Adrenal gland (tissue), 12 donors: Measurements from ENCODE around the gene AKR1C1. TPM values are rescaled to one million over a fixed set of nuclear protein-coding genes. Genes with fewer than 3 reads are reported as not detected.
"Not testable (repeated sequence)": the region's sequence is repeated elsewhere in the genome, so short reads cannot be mapped to it uniquely, and the experiment has no call there.

Experiments
- DNase-seq, 7 donors: peaks; one replicate each; pipeline ENCODE4 v3.0.0-alpha.2; 2019 to 2020
- H3K27ac ChIP-seq, 5 donors: fragments of 200-600 bp; sonication (generic) in 4 of 5; 1 replicate in 3 of 5; 2 replicates in 2 of 5; pipeline versions ENCODE4 v1.5.1 to v1.8.0; 2016 to 2020; ENCODE audit warnings: mild to moderate bottlenecking in 1 of 5
- H3K27me3 ChIP-seq: fragments of 200-600 bp; 2 replicates; pipeline ENCODE4 v1.8.0; 2021
- H3K36me3 ChIP-seq, 2 donors: fragments of 200-600 bp; replicated peaks in 1 of 2; 1 replicate in 1 of 2; 2 replicates in 1 of 2; pipeline versions ENCODE4 v1.5.1 to v1.8.0; 2018 to 2022
- H3K4me1 ChIP-seq, 2 donors: fragments of 200-600 bp; replicated peaks in 1 of 2; 1 replicate in 1 of 2; 2 replicates in 1 of 2; pipeline versions ENCODE4 v1.5.1 to v1.8.0; 2018 to 2021
- H3K4me3 ChIP-seq, 4 donors: fragments of 200-600 bp; sonication (generic) in 3 of 4; one replicate each; pipeline ENCODE4 v1.5.1; 2016 to 2018
- H3K9me3 ChIP-seq, 3 donors: fragments of 200-600 bp; sonication (generic) in 1 of 3; replicated peaks in 1 of 3; 1 replicate in 2 of 3; 2 replicates in 1 of 3; pipeline versions ENCODE4 v1.5.1 to v1.8.0; 2016 to 2021
- CTCF ChIP-seq, 6 experiments: fragments of 450-650 bp in 4 of 6; fragments of 200-600 bp in 2 of 6; sonication (generic) in 1 of 6; IDR thresholded peaks; 1 replicate in 5 of 6; 2 replicates in 1 of 6; pipeline versions ENCODE4 v1.5.1 to v1.8.0; 2016 to 2021; ENCODE audit warnings: antibody characterized with exemption in 6 of 6, mild to moderate bottlenecking in 2 of 6, moderate library complexity in 1 of 6
- POLR2A ChIP-seq, 2 donors: fragments of 450-650 bp; IDR thresholded peaks; one replicate each; pipeline ENCODE4 v1.6.1; 2017; ENCODE audit warnings: antibody characterized with exemption in 2 of 2, mild to moderate bottlenecking in 2 of 2, moderate library complexity in 1 of 2
- WGBS, 4 donors: extraction: QIAGEN DNeasy Blood & Tissue Kit in 2 of 4; methylation state at CpG; one replicate each; pipeline versions ENCODE4 v1.1.5 to v1.1.7; 2013 to 2017; 5-methylcytosine and 5-hydroxymethylcytosine counted together
- intact Hi-C, 2 donors: fragments of 100-400 bp; cut with DNase I; formaldehyde crosslinking; loops; one replicate each; pipeline versions ENCODE4 v1.14.1 to v1.15.0; 2022 to 2023
- polyA plus RNA-seq, 3 donors: library from polyadenylated mRNA; stranded (reverse); fragments of 200-250 nt in 2 of 3; fragments of 350-450 nt in 1 of 3; fragmentation: Illumina TruSeq in 1 of 3; extraction: RNeasy Lipid Tissue Mini Kit (QIAGEN cat#74804) in 1 of 3; gene quantifications; one replicate each; pipeline ENCODE4 v1.2.3, GENCODE V29; 2013 to 2014
- total RNA-seq, 9 donors: library from RNA; depleted of rRNA in 4 of 9; stranded (reverse); fragments of >200 nt in 4 of 9; fragments of 120-200 nt in 1 of 9; fragmentation: NEBNext Ultra II Directional in 1 of 9; extraction: Animal tissue kit (Norgen Biotek cat#: 25700) in 1 of 9; gene quantifications; one replicate each; pipeline versions ENCODE4 v1.1.0 to v1.2.4, GENCODE V29; 2013 to 2023
- donor health status: healthy with polysubstance abuse.
- donor health status: Bipolar disorder and iron deficiency.
- donor health status: DM: yes; HTN: yes; CAD: no.
- donor health status: DM: no; HTN: no; CAD: no.
- donor health status: DM: no; HTN: no; CAD: no.
- donor health status: DM: yes; HTN: yes; CAD: no.

The AKR1C1 gene
- total and polyA plus RNA-seq, 12 donors = 4.6 to 22.6 (median 8.9) TPM

GRCh38 chr10:5004501-5004900 is 41.3 kb downstream of the AKR1C1 start:
- not testable (repeated sequence) for H3K27me3 ChIP-seq

GRCh38 chr10:5008857-5009548 is 45.8 kb downstream of the AKR1C1 start:
- H3K27me3 ChIP-seq, H3K4me3 ChIP-seq, DNase-seq, H3K36me3 ChIP-seq, intact Hi-C loops, H3K27ac ChIP-seq, H3K4me1 ChIP-seq, H3K9me3 ChIP-seq: not testable (repeated sequence)
- 60 to 66% (median 61%) methylated on average over 4 of the region's 4 CpGs for WGBS, 4 donors

More at GRCh38 chr10:5004501-5004900, 41.3 kb downstream of the AKR1C1 start:
- H3K4me3 ChIP-seq, H3K4me1 ChIP-seq, H3K9me3 ChIP-seq, intact Hi-C loops, DNase-seq, H3K36me3 ChIP-seq, H3K27ac ChIP-seq: not testable (repeated sequence)

GRCh38 chr10:5010043-5010442 is 46.8 kb downstream of the AKR1C1 start:
- not testable (repeated sequence) for H3K27ac ChIP-seq, DNase-seq, H3K4me3 ChIP-seq, H3K27me3 ChIP-seq, H3K9me3 ChIP-seq, H3K4me1 ChIP-seq, H3K36me3 ChIP-seq
- 63 to 78% (median 71%) methylated on average over 4 to 6 of the region's 7 CpGs for WGBS, 4 donors
- intact Hi-C loops = loop anchor here (10.0 kb wide), 2 partner anchors 85 to 275 kb away; partner anchors contain the start of gene AKR1C3 (in 1 of the 2)

GRCh38 chr10:5011392-5011791 is 48.2 kb downstream of the AKR1C1 start:
- H3K36me3 ChIP-seq, H3K4me3 ChIP-seq, H3K9me3 ChIP-seq, H3K4me1 ChIP-seq, H3K27me3 ChIP-seq, H3K27ac ChIP-seq, DNase-seq: not testable (repeated sequence)
- WGBS, 4 donors = 86 to 94% (median 93%) methylated on average over 2 of the region's 2 CpGs
- intact Hi-C loops = loop anchor here (10.0 kb wide), 2 partner anchors 83 to 273 kb away; partner anchors contain the start of gene AKR1C3 (in 1 of the 2)

- Histone ChIP-seq H3K4me1 (no peaks in the 10 kb centered on the region), H3K36me3 (no peaks in the 10 kb centered on the region), H3K9me3 (no peaks in the 10 kb centered on the region), H3K4me3 (no peak overlapping the region), H3K27ac (no peak overlapping the region), H3K27me3 (no peaks in the 10 kb centered on the region)
- WGBS, 4 donors = 57 to 75% (median 61%) methylated on average over 2 of the region's 2 CpGs
- no peak for TF ChIP-seq POLR2A (IDR thresholded peaks at IDR 0.05)
- no peak for TF ChIP-seq CTCF (IDR thresholded peaks at IDR 0.05)
- intact Hi-C loops = loop anchor here (10.0 kb wide), 2 partner anchors 82 to 272 kb away; partner anchors contain the start of gene AKR1C3 (in 1 of the 2)
- DNase-seq = no peak
These were observed 49.4 kb downstream of the AKR1C1 start for GRCh38 chr10:5012595-5012994.

- intact Hi-C loops = loop anchor here (10.0 kb wide), 2 partner anchors 81 to 271 kb away; partner anchors contain the start of gene AKR1C3 (in 1 of the 2)
- DNase-seq = no peak
- 29 to 92% (median 84%) methylated on average over 1 of the region's 1 CpG for WGBS, 4 donors
These were observed 50.2 kb downstream of the AKR1C1 start for GRCh38 chr10:5013385-5013784.

GRCh38 chr10:5014200-5014910 is 51.1 kb downstream of the AKR1C1 start:
- intact Hi-C loops = loop anchor here (10.0 kb wide), 2 partner anchors 80 to 270 kb away; partner anchors contain the start of gene AKR1C3 (in 1 of the 2)
- H3K36me3 ChIP-seq, DNase-seq, H3K27ac ChIP-seq, H3K9me3 ChIP-seq, H3K4me1 ChIP-seq, H3K4me3 ChIP-seq, H3K27me3 ChIP-seq: not testable (repeated sequence)
- 55 to 64% (median 58%) methylated on average over 4 of the region's 4 CpGs for WGBS, 4 donors

More at GRCh38 chr10:5013385-5013784, 50.2 kb downstream of the AKR1C1 start:
- TF ChIP-seq CTCF (IDR thresholded peaks at IDR 0.05) (no peak), POLR2A (IDR thresholded peaks at IDR 0.05) (no peak)
- Histone ChIP-seq H3K4me1 (no peaks in the 10 kb centered on the region), H3K36me3 (no peaks in the 10 kb centered on the region), H3K9me3 (no peaks in the 10 kb centered on the region), H3K27me3 (no peaks in the 10 kb centered on the region), H3K27ac (no peak overlapping the region), H3K4me3 (no peak overlapping the region)
